Nephron (organoid): ENCODE results near the gene SOAT2.

Source experiments
- H3K27ac Mint-ChIP-seq, 3 experiments: 2 replicates each; pipeline ENCODE4 v1.8.0; 2020; ENCODE audit warnings: mixed read lengths in 3 of 3, mild to moderate bottlenecking in 2 of 3, moderate library complexity in 1 of 3
- H3K27me3 Mint-ChIP-seq: 2 replicates; pipeline ENCODE4 v1.8.0; 2021; ENCODE audit warnings: low read depth, mild to moderate bottlenecking, moderate library complexity, mixed read lengths
- H3K36me3 Mint-ChIP-seq: 2 replicates; pipeline ENCODE4 v1.8.0; 2020; ENCODE audit warnings: low read depth, mixed read lengths
- H3K4me1 Mint-ChIP-seq: 2 replicates; pipeline ENCODE4 v1.8.0; 2020; ENCODE audit warnings: mixed read lengths
- H3K4me3 Mint-ChIP-seq, 3 experiments: 2 replicates each; pipeline ENCODE4 v1.8.0; 2020; ENCODE audit warnings: mild to moderate bottlenecking in 3 of 3, mixed read lengths in 3 of 3, moderate library complexity in 2 of 3
- H3K9me3 Mint-ChIP-seq: 2 replicates; pipeline ENCODE4 v1.8.0; 2020; ENCODE audit warnings: mixed read lengths
- CTCF ChIP-seq, 3 experiments: fragments of 200-600 bp; sonication (generic); IDR thresholded peaks; one replicate each; pipeline ENCODE4 v1.5.0; 2021; ENCODE audit warnings: antibody characterized with exemption in 3 of 3; ENCODE audit not compliant: unreplicated experiment in 3 of 3

The SOAT2 gene

GRCh38 chr12:53068811-53069585 is 34.3 kb upstream of the SOAT2 start:
- H3K9me3 Mint-ChIP-seq, result no peaks in the 10 kb centered on the region
- TF ChIP-seq CTCF (IDR thresholded peaks at IDR 0.05; ENCODE audit: unreplicated experiment in 3 of 3), result no peak
- H3K4me3 Mint-ChIP-seq, result peak overlapping the region in 1 of 3 experiments; percentile 17
- peaks cover 83% of the 10 kb centered on the region for H3K4me1 Mint-ChIP-seq
- H3K36me3 Mint-ChIP-seq, result peaks cover 35% of the 10 kb centered on the region
- no peaks in the 10 kb centered on the region for H3K27me3 Mint-ChIP-seq
- H3K27ac Mint-ChIP-seq, result peak overlapping the region; percentile 23 to 93 (median 61)

DNA sequence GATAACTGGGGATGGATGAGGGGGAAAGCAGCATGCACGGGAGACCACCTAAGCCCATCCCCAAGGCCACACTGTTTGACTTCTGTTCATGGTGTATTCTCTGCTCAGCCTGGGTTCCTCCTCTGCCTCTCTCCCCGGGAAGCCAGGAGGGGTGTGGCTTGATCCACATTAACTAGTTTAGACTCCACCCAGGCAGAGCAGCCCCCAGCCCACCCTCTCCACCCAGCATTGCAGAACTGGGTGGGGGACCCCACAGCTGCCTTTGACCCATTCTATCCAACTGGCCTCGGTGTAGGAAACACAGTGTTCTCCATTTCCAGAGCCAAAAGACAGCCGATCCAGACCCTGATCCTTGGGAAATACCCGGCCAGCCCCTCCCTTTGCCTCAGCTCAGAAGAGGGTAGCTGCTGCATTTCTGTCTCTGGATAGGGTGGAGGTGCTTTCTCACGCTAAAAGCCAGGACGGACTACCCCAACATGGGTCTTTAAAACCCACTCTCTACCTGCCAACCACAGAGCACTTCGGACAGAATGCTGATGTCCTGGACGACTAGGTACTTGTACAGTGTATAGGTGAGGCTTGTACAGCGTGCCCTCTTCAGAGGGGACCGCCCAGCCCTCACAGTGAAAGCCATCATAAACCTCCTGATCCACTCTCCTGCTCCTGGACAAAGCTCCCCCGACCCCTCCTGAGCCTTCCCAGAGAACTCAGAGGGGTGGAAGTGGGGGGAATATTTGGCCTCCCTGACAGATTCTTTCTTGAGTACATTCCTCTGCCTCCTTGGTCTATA is 33.5 kb upstream of the SOAT2 start:
- no peak for TF ChIP-seq CTCF (IDR thresholded peaks at IDR 0.05; ENCODE audit: unreplicated experiment in 3 of 3)
- H3K4me3 Mint-ChIP-seq, result no peak overlapping the region

DNA sequence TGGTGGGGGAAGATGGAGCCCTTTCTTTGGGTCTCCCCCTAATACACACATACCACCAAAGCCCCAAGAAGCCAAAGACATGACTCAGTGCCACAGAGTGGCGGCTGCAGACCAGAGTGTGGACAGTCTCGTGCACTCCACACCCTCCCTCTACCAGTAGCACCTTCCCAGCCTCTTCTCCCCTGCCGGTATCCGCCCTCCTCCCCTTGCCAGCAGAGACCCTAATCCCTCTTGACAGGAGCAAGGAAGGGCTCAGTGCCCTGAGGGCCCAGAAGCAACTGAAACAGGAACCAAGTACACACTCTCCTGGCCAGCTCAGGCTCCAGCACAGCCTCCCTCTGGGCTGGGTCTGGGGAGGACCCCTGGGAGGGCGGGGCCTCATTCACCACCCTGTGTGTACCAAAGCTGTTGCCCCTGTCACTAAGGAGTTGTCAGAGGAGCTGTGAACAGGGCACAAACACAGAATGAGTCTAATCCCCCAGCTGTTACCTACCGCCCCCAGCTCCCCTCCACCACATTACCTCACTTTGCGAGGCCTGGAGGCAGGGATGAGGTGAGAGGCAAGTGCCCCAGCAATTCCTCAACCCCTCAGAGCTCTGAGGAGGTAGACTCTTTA is 32.3 kb upstream of the SOAT2 start:
- TF ChIP-seq CTCF (IDR thresholded peaks at IDR 0.05; ENCODE audit: unreplicated experiment in 3 of 3), result no peak
- H3K27ac Mint-ChIP-seq, result peak overlapping the region; percentile 28 to 95 (median 93)
- no peak overlapping the region for H3K4me3 Mint-ChIP-seq
- no peaks in the 10 kb centered on the region for H3K27me3 Mint-ChIP-seq
- H3K36me3 Mint-ChIP-seq, result peaks cover 43% of the 10 kb centered on the region
- no peaks in the 10 kb centered on the region for H3K9me3 Mint-ChIP-seq
- H3K4me1 Mint-ChIP-seq, result peaks cover 76% of the 10 kb centered on the region

More for the DNA sequence above, 33.5 kb upstream of the SOAT2 start:
- peaks cover 35% of the 10 kb centered on the region for H3K36me3 Mint-ChIP-seq
- peak overlapping the region in 2 of 3 experiments; percentile 77 to 93 for H3K27ac Mint-ChIP-seq
- no peaks in the 10 kb centered on the region for H3K9me3 Mint-ChIP-seq
- H3K27me3 Mint-ChIP-seq, result no peaks in the 10 kb centered on the region
- H3K4me1 Mint-ChIP-seq, result peaks cover 83% of the 10 kb centered on the region

DNA sequence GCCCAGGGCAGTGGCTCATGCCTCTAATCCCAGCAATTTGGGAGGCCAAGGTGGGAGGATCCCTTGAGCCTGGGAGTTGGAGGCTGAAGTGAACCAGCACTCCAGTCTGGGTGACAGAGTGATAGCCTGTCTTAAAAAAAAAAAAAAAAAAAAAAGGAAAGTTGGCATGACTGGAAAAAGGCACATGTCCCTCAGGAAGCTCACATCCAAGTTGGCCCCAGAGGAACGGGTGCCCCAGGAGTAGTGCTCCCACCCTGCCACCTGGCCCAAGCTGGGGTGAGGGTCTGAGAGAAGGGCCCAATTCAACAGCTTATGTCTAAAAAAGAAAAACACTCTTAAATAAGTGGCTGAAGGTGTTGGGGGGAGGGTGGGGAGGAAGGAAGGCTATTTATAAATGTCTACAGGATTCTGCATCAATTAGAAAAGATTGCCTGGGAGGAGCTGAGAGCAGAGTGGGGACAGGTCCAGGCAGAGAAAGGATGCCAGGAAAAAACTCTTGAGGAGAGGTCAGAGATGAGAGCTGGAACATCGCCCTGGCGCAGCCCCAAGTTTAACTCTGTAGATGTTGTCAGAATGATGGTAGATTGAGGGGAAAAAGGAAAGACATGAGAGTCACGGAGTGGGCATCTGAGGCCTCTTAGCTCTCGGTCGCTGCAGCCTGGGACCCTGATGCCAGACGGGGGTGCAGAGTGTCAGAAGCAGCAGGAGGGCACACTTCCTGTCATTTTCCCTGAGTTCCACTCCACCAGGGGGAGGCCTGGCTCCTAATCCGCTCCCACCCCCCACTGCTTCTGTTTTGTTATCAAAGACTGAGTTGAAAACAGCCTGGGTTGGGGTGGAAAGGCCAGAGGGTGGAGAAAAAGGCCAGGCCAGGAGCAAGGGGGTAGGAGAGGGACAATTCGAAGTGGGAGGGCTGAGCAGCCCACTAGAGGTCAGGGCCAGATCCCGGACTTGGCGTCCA is 31.4 kb upstream of the SOAT2 start:
- no peaks in the 10 kb centered on the region for H3K27me3 Mint-ChIP-seq
- H3K27ac Mint-ChIP-seq, result peak overlapping the region; percentile 70 to 95 (median 93)
- TF ChIP-seq CTCF (IDR thresholded peaks at IDR 0.05; ENCODE audit: unreplicated experiment in 3 of 3), result peak in 1 of 3 experiments; percentile 10
- no peaks in the 10 kb centered on the region for H3K9me3 Mint-ChIP-seq
- peaks cover 47% of the 10 kb centered on the region for H3K36me3 Mint-ChIP-seq
- peak overlapping the region in 2 of 3 experiments; percentile 62 to 63 for H3K4me3 Mint-ChIP-seq
- H3K4me1 Mint-ChIP-seq, result peaks cover 67% of the 10 kb centered on the region

DNA sequence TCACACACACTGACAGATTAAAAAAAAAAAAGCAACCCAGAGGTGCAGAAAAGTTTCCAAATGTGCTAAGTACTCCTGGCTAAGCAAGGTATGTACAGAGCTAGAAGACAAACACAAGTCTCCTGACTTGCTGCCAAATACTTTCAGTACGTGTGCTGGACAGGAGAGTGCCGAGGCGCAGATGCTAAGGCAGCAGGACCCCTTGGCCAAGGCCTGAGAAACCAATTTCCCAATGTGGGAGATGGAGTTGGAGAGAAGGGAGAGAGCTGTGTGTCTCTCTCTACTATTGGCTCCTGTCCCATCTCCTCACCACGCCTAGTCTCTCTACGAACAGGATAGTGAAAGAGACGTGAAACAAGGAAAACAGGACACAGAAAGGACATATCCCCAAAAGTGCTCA is 29.4 kb upstream of the SOAT2 start:
- no peaks in the 10 kb centered on the region for H3K9me3 Mint-ChIP-seq
- TF ChIP-seq CTCF (IDR thresholded peaks at IDR 0.05; ENCODE audit: unreplicated experiment in 3 of 3), result no peak
- H3K4me1 Mint-ChIP-seq, result peaks cover 58% of the 10 kb centered on the region
- no peaks in the 10 kb centered on the region for H3K27me3 Mint-ChIP-seq
- H3K4me3 Mint-ChIP-seq, result peak overlapping the region in 1 of 3 experiments; percentile 0
- peak overlapping the region in 2 of 3 experiments; percentile 45 to 81 for H3K27ac Mint-ChIP-seq
- H3K36me3 Mint-ChIP-seq, result peaks cover 51% of the 10 kb centered on the region
